Sigmoid colon (tissue), 4 donors: ENCODE measurements around the gene GGT6.

Experiments used
- EP300 ChIP-seq, 4 donors: sonication (generic); formaldehyde crosslinking; IDR thresholded peaks; one replicate each; pipeline ENCODE4 v1.6.1; 2017; ENCODE audit warnings: antibody characterized with exemption in 4 of 4
- POLR2AphosphoS5 ChIP-seq, 4 donors: sonication (generic); formaldehyde crosslinking; IDR thresholded peaks; one replicate each; pipeline ENCODE4 v1.6.1; 2017; ENCODE audit warnings: antibody characterized with exemption in 4 of 4
- TF ChIP-seq, protein P1 (sequence below), 4 experiments: fragments of 450-650 bp in 3 of 4; fragments of 200-600 bp in 1 of 4; IDR thresholded peaks; one replicate each; pipeline ENCODE4 v1.5.1; 2016 to 2019; ENCODE audit warnings: antibody characterized with exemption in 4 of 4, mild to moderate bottlenecking in 3 of 4, moderate library complexity in 2 of 4

- TF ChIP-seq, protein P1, sequence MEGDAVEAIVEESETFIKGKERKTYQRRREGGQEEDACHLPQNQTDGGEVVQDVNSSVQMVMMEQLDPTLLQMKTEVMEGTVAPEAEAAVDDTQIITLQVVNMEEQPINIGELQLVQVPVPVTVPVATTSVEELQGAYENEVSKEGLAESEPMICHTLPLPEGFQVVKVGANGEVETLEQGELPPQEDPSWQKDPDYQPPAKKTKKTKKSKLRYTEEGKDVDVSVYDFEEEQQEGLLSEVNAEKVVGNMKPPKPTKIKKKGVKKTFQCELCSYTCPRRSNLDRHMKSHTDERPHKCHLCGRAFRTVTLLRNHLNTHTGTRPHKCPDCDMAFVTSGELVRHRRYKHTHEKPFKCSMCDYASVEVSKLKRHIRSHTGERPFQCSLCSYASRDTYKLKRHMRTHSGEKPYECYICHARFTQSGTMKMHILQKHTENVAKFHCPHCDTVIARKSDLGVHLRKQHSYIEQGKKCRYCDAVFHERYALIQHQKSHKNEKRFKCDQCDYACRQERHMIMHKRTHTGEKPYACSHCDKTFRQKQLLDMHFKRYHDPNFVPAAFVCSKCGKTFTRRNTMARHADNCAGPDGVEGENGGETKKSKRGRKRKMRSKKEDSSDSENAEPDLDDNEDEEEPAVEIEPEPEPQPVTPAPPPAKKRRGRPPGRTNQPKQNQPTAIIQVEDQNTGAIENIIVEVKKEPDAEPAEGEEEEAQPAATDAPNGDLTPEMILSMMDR (IDR thresholded peaks at IDR 0.05), result no peak
- no peak for TF ChIP-seq POLR2AphosphoS5 (IDR thresholded peaks at IDR 0.05)
- no peak for TF ChIP-seq EP300 (IDR thresholded peaks at IDR 0.05)
Measured at GRCh38 chr17:4539025-4539424, 21.4 kb downstream of the GGT6 start.
